Fibroblast of gingiva (primary cell): Measurements from ENCODE around the gene FAM237B.

Experiments used
- DNase-seq: peaks from one replicate; pipeline ENCODE4 v3.0.0-alpha.2; 2011; ENCODE audit warnings: low read depth

Gene FAM237B

GRCh38 chr7:90290244-90291113 lies 30.6 kb downstream of the FAM237B start:
- no peak for DNase-seq

- DNase-seq, result no peak
These were observed 33.0 kb downstream of the FAM237B start for GRCh38 chr7:90288154-90288553.

- no peak for DNase-seq
These were observed 44.9 kb downstream of the FAM237B start for GRCh38 chr7:90276033-90276728.

GRCh38 chr7:90274161-90274560 lies 46.9 kb downstream of the FAM237B start:
- no peak for DNase-seq

- DNase-seq, result no peak
These were observed 48.9 kb downstream of the FAM237B start for GRCh38 chr7:90272242-90272641.

DNA sequence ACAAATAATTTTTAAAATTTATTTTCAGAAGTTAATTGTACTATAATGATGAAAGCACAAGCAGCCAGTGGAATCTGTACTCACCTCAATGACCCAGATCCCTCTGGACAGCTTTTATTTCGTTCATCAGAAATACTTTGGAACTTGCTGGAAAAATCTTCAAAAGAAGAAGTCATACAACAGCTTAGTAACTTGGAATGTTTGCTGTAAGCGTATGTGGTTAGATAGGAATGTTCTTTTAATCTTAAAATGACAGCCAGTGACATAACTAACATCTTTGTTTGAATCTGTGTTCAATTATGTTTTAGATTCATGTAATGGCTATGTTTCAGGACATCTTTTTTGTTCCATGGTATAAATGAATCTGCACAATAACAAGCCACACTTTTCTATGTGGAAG lies 49.4 kb downstream of the FAM237B start:
- peak; percentile 83 for DNase-seq

DNA sequence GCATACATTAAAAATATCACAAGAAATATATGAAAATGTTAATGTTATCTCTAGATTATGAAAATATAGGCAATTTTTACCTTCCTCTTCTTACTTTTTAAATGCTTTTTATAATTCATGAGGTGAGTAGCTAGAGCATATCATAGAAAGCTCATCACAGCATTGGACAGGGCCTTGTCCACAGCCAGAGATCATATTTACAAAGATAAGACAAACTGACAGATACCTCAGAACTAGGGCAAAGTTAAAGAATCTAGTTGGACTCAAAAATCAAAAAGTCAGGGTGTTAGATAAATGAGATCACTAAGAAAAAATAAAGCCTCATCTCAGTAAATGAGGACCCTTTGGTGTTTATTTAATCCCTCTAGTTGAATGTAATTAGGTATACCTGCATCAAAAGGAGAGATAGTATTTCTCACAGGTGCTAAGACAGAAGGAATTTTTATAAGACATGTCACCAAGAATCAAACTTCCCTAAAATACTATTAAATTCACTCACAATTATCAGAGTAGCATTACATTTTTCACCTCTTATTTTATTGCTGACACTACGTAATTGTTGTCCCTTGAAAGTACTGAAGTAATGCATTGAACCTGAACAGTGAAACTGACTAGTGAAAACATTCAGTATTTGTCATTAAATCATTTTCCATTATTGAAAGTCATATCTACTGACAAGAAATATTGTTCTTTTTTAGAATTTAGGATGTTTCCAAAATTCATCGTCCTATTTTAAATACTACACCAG lies 50.5 kb downstream of the FAM237B start:
- DNase-seq, result no peak

- DNase-seq, result no peak
These were observed 51.9 kb downstream of the FAM237B start for GRCh38 chr7:90269163-90269562.

GRCh38 chr7:90267263-90267858 lies 53.7 kb downstream of the FAM237B start:
- no peak for DNase-seq

- DNase-seq, result peak; percentile 91
These were observed 54.3 kb downstream of the FAM237B start for GRCh38 chr7:90266808-90267207.
